ENCODE measurements around the gene SLC9A2.

SLC9A2 gene, protein sequence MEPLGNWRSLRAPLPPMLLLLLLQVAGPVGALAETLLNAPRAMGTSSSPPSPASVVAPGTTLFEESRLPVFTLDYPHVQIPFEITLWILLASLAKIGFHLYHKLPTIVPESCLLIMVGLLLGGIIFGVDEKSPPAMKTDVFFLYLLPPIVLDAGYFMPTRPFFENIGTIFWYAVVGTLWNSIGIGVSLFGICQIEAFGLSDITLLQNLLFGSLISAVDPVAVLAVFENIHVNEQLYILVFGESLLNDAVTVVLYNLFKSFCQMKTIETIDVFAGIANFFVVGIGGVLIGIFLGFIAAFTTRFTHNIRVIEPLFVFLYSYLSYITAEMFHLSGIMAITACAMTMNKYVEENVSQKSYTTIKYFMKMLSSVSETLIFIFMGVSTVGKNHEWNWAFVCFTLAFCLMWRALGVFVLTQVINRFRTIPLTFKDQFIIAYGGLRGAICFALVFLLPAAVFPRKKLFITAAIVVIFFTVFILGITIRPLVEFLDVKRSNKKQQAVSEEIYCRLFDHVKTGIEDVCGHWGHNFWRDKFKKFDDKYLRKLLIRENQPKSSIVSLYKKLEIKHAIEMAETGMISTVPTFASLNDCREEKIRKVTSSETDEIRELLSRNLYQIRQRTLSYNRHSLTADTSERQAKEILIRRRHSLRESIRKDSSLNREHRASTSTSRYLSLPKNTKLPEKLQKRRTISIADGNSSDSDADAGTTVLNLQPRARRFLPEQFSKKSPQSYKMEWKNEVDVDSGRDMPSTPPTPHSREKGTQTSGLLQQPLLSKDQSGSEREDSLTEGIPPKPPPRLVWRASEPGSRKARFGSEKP

DNA sequence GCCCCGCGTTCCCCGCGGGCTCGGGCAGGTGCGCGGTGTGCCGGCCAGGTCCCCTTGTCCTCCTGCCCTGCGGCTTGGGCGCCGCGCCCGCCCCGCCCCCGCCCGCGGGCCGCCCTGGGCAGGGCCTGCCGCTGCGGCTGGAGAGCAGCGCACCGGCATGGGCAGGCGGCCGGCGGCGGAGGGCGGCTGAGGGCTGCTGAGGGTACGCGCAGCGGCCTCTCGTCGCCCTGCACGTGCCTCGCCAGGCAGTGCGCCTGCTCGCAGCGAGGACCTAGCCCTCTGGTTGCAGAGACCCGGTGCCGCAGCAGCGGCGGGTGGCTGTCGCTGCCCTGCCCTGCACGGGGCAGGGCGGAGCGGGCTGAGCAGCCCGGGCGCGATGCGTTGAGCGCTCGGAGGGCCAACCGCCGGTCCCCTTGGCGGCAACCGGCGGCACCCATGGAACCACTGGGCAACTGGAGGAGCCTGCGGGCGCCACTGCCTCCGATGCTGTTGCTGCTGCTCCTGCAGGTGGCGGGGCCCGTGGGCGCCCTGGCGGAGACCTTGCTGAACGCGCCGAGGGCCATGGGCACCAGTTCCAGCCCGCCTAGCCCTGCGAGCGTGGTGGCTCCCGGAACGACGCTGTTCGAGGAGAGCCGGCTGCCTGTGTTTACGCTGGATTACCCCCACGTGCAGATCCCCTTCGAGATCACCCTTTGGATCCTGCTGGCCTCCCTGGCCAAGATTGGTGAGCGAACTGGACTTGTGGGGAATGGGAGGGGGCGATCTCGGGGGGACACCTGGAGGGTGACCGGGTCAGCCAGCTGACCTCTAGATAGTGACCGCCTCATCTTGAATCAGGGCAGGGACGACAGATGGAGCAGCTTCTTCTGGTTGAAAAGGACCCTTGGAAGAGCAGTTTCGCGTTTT is at the start of gene SLC9A2:
Gene SLC9A2 (plus strand): TSS at position 140 of the 906 bp plus-strand sequence. CDS start 296 bp downstream, at position 436.
- TF ChIP-seq, protein P1, sequence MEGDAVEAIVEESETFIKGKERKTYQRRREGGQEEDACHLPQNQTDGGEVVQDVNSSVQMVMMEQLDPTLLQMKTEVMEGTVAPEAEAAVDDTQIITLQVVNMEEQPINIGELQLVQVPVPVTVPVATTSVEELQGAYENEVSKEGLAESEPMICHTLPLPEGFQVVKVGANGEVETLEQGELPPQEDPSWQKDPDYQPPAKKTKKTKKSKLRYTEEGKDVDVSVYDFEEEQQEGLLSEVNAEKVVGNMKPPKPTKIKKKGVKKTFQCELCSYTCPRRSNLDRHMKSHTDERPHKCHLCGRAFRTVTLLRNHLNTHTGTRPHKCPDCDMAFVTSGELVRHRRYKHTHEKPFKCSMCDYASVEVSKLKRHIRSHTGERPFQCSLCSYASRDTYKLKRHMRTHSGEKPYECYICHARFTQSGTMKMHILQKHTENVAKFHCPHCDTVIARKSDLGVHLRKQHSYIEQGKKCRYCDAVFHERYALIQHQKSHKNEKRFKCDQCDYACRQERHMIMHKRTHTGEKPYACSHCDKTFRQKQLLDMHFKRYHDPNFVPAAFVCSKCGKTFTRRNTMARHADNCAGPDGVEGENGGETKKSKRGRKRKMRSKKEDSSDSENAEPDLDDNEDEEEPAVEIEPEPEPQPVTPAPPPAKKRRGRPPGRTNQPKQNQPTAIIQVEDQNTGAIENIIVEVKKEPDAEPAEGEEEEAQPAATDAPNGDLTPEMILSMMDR (conservative IDR thresholded peaks at IDR 0.05; ENCODE audit: low read depth, low read length), result no peak
- DNase-seq (ENCODE audit: low read depth), result no peak
- H3K4me3 ChIP-seq (ENCODE audit: low read depth, low read length), result peak within 1 kb of the TSS; percentile 47

DNA sequence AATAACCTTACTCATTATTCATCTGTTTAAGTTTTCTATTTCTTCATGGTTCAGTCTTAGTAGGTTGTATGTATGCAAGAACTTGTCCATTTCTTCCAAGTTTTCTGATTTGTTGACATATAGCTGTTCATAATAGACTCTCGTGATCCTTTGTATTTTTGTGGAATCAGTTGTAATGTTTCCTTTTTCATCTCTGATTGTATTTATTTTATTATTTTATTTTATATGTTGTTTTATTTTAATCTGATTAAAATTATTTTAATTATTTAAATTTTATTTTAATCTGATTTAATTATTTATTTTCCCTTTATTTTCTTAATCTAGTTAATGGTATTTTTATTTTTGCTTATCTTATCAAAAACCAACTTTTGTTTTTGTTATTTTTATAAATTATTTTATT is 43.5 kb upstream of the SLC9A2 start:
- DNase-seq (ENCODE audit: low read depth), result no peak
- no peak overlapping the region for H3K4me3 ChIP-seq (ENCODE audit: low read depth, low read length)
- TF ChIP-seq, protein P1 (conservative IDR thresholded peaks at IDR 0.05; ENCODE audit: low read depth, low read length), result no peak

DNA sequence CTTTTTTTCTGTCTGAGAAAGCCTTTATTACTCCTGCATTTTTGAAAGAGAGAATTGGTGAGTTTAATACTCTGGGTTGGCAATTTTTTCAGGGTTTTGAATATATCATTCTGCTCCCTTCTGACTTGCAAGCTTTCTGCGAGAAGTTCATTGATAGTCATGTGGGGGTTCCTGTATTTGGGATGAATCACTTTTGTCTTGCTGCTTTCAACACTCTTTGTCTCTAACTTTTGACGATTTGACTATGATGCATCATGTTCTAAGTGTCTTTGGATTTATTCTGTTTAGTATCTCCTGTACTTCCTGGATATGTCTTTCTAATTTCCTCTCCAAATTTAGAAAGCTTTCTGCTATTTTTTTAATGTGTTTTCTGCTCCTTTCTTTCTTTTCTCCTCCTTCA is 41.0 kb upstream of the SLC9A2 start:
- H3K4me3 ChIP-seq (ENCODE audit: low read depth, low read length), result no peak overlapping the region
- TF ChIP-seq, protein P1 (conservative IDR thresholded peaks at IDR 0.05; ENCODE audit: low read depth, low read length), result no peak

DNA sequence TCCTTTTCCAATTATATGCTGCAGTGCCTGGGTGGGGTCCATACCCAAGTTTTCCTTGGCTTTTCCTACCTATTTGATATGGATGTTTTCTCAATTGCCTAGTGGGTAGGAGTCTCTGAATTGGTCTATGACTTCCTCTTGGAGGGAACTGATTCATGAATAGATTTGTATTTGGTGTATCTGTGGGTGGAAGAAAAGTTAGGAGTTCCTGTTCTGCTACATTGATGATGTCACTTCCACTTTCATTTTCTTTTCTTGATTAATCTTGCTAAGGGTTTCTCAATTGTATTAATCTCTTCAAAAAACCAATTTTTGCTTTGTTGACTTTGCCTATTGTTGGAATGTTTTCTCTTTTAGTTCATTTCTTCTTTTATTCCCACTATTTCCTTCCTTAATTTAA is 37.4 kb upstream of the SLC9A2 start:
- no peak for DNase-seq (ENCODE audit: low read depth)
- H3K4me3 ChIP-seq (ENCODE audit: low read depth, low read length), result no peak overlapping the region
- TF ChIP-seq, protein P1 (conservative IDR thresholded peaks at IDR 0.05; ENCODE audit: low read depth, low read length), result no peak

More for the DNA sequence above, 41.0 kb upstream of the SLC9A2 start:
- DNase-seq (ENCODE audit: low read depth), result no peak

DNA sequence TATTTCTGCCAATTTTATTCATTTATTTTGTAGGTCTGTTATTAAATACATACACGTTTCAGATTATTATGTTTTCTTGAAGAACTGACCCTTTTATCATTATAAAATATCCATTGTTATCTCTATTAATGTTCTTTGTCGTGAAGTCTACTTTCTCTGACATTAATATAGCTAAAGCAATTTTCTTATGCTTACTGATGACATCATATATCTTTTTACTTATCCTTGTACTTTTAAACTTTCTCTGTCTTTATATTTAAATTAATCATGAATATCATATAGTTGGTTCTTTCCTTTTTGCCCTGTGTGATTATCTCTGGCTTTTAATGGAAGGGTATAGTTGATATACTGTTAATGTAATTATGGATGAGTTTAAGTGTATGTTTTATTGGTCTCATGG is 36.5 kb upstream of the SLC9A2 start:
- no peak overlapping the region for H3K4me3 ChIP-seq (ENCODE audit: low read depth, low read length)
- TF ChIP-seq, protein P1 (conservative IDR thresholded peaks at IDR 0.05; ENCODE audit: low read depth, low read length), result no peak
- no peak for DNase-seq (ENCODE audit: low read depth)

DNA sequence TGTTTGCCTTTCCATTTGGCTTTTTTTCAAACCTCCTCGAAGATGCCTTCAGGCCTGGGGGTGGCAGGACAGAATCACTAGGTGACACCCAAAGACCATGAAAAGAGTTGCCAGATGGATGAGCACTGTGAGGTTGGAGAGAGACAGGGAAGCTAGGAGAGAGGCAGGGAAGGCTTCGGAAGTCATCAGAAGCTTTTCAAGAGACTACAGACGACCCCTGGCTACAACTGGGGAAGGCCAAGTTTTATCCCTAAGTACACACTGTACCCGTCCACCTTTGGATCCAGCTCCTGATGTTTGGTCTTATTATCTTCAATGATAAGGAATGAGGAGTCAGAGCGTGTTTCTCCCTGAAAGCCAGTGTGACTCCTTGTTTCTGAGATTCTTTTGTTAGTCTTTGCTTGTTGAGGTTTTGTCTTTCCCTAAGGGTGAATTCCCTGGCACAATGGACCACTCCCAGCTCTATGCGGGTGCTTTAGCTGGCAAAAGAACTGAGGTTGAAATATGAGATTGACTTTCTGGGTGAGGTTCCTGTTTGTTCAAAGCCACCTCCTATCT is 33.4 kb upstream of the SLC9A2 start:
- no peak for DNase-seq (ENCODE audit: low read depth)
- no peak overlapping the region for H3K4me3 ChIP-seq (ENCODE audit: low read depth, low read length)
- TF ChIP-seq, protein P1 (conservative IDR thresholded peaks at IDR 0.05; ENCODE audit: low read depth, low read length), result no peak
